Stimulated activated naive B cell treated with anti-CD40 and anti-IgM and Interleukin-4, amounts not matched to agents 10 μg/mL and 1 μg/mL and 100 μg/mL, for 72 hours (primary cell): ENCODE measurements around the gene LNX1.
"Not testable (repeated sequence)": the region's sequence is repeated elsewhere in the genome, so short reads cannot be mapped to it uniquely, and the experiment has no call there.

Experiments
- ATAC-seq, 2 donors: fragments of 150-1000 bp; cut with Tn5 transposase; replicated peaks; 2 replicates each; pipeline ENCODE4 v1.10.0; 2021; ENCODE audit warnings: moderate library complexity in 1 of 2
- DNase-seq: peaks from one replicate; pipeline ENCODE4 v3.0.0; 2021
- H3K27ac Mint-ChIP-seq: one replicate; pipeline ENCODE4 v1.8.0; 2022; ENCODE audit warnings: mild to moderate bottlenecking, mixed read lengths
- H3K27me3 Mint-ChIP-seq, 2 donors: one replicate each; pipeline ENCODE4 v1.8.0; 2022; ENCODE audit warnings: mixed read lengths in 2 of 2
- H3K36me3 Mint-ChIP-seq, 2 donors: one replicate each; pipeline ENCODE4 v1.8.0; 2022; ENCODE audit warnings: mixed read lengths in 2 of 2, mild to moderate bottlenecking in 1 of 2
- H3K4me1 Mint-ChIP-seq, 2 donors: one replicate each; pipeline ENCODE4 v1.8.0; 2022; ENCODE audit warnings: mixed read lengths in 2 of 2, mild to moderate bottlenecking in 1 of 2
- H3K4me3 Mint-ChIP-seq, 2 donors: one replicate each; pipeline ENCODE4 v1.8.0; 2022; ENCODE audit warnings: mild to moderate bottlenecking in 2 of 2, mixed read lengths in 2 of 2, moderate library complexity in 1 of 2
- H3K9me3 Mint-ChIP-seq, 2 donors: one replicate each; pipeline ENCODE4 v1.8.0; 2022; ENCODE audit warnings: mixed read lengths in 2 of 2, mild to moderate bottlenecking in 1 of 2

LNX1 gene

DNA sequence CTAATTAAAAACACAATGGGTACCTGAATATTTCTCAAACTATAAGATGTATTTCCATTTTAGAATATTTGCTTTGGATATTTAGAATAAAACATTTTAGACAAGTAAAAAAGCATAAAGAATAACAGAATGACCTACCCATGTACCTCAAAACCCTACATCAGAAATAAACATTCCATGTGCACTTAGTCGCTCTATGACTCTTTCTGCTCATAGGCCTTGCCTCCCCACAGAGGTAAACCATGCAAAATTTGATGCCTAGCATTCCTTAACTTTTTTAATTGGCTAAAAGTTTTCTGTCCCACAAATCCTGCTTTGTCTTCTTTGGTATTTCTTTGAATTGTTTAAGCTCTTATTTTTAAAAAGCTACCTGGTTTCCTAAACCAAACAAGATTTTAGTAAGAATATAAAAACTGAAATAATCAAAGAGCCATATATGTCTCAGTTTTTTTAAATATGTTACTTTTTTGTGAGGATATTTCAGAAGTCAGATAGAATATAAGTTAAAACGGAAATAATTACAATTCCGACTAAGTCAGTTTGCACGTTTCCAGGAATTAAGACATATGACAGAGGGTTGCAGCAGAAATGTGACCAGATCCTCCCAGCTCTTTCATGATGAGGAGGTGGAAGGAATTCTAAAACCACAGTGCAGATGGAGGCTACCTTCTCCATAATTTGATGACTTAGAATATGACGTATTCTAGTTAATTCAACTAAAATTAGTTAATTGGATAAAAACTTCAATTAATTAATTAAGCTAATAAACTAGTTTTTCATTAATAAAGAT lies 111.4 kb downstream of the LNX1 start:
- H3K27ac Mint-ChIP-seq = no peak overlapping the region
- no peaks in the 10 kb centered on the region for H3K36me3 Mint-ChIP-seq
- DNase-seq = no peak
- H3K4me3 Mint-ChIP-seq = no peak overlapping the region
- H3K9me3 Mint-ChIP-seq = peaks cover 0 to 4% of the 10 kb centered on the region in 2 donors
- peaks cover 11 to 12% of the 10 kb centered on the region in 2 donors for H3K27me3 Mint-ChIP-seq
- ATAC-seq = no peak
- no peaks in the 10 kb centered on the region for H3K4me1 Mint-ChIP-seq

DNA sequence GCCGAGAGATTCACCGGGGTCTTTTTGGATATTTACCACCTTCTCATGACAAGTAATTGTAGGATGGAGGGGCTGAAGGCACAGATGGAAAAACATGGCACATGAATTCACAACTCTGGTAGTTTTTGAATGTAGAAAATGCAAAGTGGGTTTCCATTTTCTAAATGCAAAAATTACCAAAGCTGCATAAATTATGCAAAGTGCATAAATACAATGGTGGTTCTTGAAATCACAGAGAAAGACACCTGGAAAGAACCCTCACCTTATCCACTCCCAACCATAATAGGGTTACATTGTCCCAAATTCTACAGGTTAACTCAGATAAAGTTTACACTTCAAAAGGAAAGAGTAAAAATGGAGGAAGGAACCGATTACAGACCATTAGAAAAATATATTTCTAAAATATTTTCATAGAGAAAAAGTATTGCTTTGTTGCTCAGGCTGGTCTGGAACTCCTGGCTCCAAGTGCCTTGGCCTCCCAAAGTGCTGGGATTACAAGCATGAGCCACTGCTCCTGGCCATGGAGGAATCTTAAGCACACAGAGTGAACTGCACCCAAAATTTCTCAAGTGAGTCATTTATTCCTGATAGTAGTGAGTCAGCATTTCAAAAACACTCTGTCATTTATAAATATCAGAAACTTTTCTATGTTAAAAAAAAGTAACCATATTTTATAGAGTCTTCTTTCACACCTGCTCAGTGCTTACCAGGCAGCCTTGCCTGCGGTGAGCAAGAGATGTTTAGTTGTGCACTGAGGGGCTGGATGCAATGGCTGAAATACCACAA lies 112.4 kb downstream of the LNX1 start:
- Mint-ChIP-seq H3K4me1 (no peaks in the 10 kb centered on the region), H3K27me3 (peaks cover 5 to 6% of the 10 kb centered on the region in 2 donors), H3K9me3 (peaks cover 0 to 4% of the 10 kb centered on the region in 2 donors), H3K4me3 (no peak overlapping the region), H3K36me3 (no peaks in the 10 kb centered on the region), H3K27ac (no peak overlapping the region)
- DNase-seq = no peak
- no peak for ATAC-seq

- ATAC-seq (no peak), DNase-seq (no peak)
- Mint-ChIP-seq H3K4me1 (no peaks in the 10 kb centered on the region), H3K4me3 (no peak overlapping the region), H3K27ac (no peak overlapping the region), H3K27me3 (no peaks in the 10 kb centered on the region), H3K36me3 (no peaks in the 10 kb centered on the region), H3K9me3 (peaks cover 5 to 7% of the 10 kb centered on the region in 2 donors)
Measured at GRCh38 chr4:53477636-53478035, 113.7 kb downstream of the LNX1 start.

DNA sequence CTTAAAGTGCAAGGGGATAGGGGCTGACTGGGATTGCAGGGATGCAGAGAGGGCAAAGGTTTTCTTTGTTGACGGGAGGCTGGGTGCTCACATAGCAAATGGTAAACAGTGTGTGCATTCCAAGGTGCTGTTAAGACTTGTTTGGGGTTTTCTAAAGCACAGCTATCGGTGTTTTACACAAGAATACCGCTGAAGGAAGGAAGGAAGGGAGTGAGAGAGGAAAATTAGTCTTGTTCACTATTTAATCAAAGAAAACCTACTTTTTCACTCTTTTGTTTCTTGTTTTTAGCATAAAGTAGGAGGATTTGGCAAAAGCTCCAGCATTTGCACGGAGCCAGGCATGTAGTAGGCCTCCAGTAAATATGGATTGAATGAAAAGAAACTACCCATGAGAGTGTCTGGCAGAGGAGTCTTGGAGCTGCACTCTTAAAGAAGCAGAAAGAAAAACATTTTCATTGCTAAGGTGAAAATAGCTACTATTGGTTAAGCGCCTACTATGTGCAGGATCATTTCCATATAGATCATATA lies 114.2 kb downstream of the LNX1 start:
- H3K27ac Mint-ChIP-seq = no peak overlapping the region
- no peaks in the 10 kb centered on the region for H3K4me1 Mint-ChIP-seq
- ATAC-seq (no peak), DNase-seq (no peak)
- no peaks in the 10 kb centered on the region for H3K36me3 Mint-ChIP-seq
- peaks cover 8% of the 10 kb centered on the region in 2 donors for H3K9me3 Mint-ChIP-seq
- H3K27me3 Mint-ChIP-seq = no peaks in the 10 kb centered on the region
- H3K4me3 Mint-ChIP-seq = no peak overlapping the region

DNA sequence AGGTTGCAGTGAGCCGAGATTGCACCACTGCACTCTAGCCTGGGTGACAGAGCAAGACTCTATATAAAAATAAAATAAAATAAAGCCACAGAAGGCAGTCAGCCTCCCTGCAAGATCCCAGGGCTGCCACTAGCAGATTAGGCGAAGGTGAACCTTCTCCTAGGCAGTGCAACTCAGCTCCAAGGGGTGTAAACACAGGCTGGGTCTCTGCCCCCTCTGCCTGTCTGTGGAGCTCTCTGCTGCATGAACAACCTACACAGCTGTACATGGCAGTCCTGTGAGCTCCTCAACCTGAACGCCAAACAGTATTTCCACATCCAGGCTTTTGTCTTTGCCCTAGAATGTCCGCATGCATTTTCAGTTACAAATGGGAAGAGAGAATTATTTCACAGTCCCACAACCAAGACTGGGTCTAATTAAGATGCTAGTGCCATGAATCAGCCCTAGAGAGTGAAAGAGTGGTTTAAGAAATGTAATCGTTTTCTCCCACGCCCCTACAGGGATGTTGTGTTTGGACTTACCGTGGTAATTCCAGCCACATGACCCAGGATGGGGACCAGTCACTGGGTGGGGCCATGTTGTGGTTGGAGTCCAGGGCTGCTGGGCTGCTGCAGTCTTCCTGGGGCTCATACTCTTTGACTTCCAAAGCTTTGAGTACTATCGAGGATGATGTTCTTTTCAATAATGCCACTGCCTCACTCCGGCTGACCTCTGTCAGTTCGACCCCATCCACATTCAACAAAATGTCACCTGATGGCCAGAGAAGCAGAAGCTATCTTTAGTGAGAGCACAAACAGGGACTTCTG lies 114.9 kb downstream of the LNX1 start:
- no peak overlapping the region for H3K4me3 Mint-ChIP-seq
- H3K36me3 Mint-ChIP-seq = no peaks in the 10 kb centered on the region
- no peak for DNase-seq
- no peaks in the 10 kb centered on the region for H3K27me3 Mint-ChIP-seq
- no peaks in the 10 kb centered on the region for H3K4me1 Mint-ChIP-seq
- ATAC-seq = no peak
- peaks cover 8% of the 10 kb centered on the region in 2 donors for H3K9me3 Mint-ChIP-seq
- H3K27ac Mint-ChIP-seq = no peak overlapping the region

DNA sequence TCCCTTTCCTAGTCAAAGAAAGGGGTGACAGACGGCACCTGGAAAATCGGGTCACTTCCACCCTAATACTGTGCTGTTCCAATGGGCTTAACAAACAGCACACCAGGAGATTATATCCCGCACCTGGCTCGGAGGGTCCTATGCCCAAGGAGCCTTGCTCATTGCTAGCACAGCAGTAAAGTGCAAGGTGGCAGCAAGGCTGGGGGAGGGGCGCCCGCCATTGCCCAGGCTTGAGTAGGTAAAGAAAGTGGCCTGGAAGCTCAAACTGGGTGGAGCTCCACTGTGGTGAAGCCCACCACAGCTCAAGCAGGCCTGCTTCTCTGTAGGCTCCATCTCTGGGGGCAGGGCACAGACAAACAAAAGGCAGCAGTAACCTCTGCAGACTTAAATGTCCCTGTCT lies 124.7 kb downstream of the LNX1 start:
- not testable (repeated sequence) for H3K27me3 Mint-ChIP-seq, H3K4me3 Mint-ChIP-seq, H3K4me1 Mint-ChIP-seq, H3K27ac Mint-ChIP-seq, DNase-seq, ATAC-seq
- H3K36me3 Mint-ChIP-seq = peaks cover 13 to 15% of the 10 kb centered on the region in 2 donors
- peaks cover 18 to 21% of the 10 kb centered on the region in 2 donors for H3K9me3 Mint-ChIP-seq

DNA sequence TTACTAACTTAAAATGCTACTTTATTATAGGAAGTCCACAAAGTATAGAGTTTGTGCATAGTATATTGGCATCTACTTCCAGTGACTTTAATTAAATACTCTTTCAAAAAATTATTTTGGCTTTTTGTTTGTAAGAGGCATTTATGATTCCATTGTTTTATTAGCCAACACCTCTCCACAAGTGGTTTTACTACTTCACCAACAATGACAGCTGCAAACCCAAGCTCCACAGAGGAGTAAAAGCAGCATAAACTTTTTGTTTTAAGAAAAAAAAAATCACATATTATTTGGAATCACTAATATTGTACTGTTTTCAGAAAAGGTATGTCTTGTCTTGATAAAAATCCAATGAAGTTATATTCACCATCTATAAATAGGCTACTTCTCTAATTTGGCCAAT lies 125.4 kb downstream of the LNX1 start:
- Mint-ChIP-seq H3K27ac (no peak overlapping the region), H3K27me3 (no peaks in the 10 kb centered on the region), H3K9me3 (peaks cover 18 to 20% of the 10 kb centered on the region in 2 donors), H3K4me3 (no peak overlapping the region), H3K36me3 (peaks cover 13 to 19% of the 10 kb centered on the region in 2 donors), H3K4me1 (no peaks in the 10 kb centered on the region)
- no peak for ATAC-seq
- DNase-seq = no peak

GRCh38 chr4:53465281-53465680 lies 126.0 kb downstream of the LNX1 start:
- no peak for ATAC-seq
- no peaks in the 10 kb centered on the region for H3K4me1 Mint-ChIP-seq
- H3K27ac Mint-ChIP-seq = no peak overlapping the region
- peaks cover 18% of the 10 kb centered on the region in 2 donors for H3K9me3 Mint-ChIP-seq
- H3K4me3 Mint-ChIP-seq = no peak overlapping the region
- DNase-seq = no peak
- peaks cover 16 to 19% of the 10 kb centered on the region in 2 donors for H3K36me3 Mint-ChIP-seq
- H3K27me3 Mint-ChIP-seq = no peaks in the 10 kb centered on the region

- no peak for DNase-seq
- Mint-ChIP-seq H3K36me3 (peaks cover 21 to 29% of the 10 kb centered on the region in 2 donors), H3K4me1 (no peaks in the 10 kb centered on the region), H3K9me3 (peaks cover 11 to 12% of the 10 kb centered on the region in 2 donors), H3K4me3 (no peak overlapping the region), H3K27me3 (no peaks in the 10 kb centered on the region), H3K27ac (no peak overlapping the region)
- no peak for ATAC-seq
Measured at GRCh38 chr4:53463340-53463739, 127.9 kb downstream of the LNX1 start.

DNA sequence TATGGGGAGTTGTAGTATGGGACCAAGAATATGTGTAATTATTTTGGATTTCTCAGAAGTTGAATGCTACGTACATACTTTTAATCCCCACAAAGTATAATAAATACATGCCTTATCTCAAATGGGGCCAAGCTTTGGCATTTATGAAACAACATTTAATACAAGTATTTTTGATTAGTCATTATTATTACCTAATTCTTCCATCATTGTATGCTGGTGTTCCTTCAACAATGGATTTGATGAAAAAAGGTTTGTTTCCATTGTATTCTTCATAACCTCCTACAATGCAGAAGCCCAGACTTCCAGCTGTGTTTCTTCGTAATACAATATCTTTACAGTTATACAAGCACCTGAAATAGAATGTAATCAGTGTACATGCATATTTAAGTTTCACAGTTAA lies 130.0 kb downstream of the LNX1 start:
- ATAC-seq (no peak), DNase-seq (no peak)
- Mint-ChIP-seq H3K36me3 (peaks cover 18 to 27% of the 10 kb centered on the region in 2 donors), H3K4me3 (no peak overlapping the region), H3K27ac (no peak overlapping the region), H3K27me3 (no peaks in the 10 kb centered on the region), H3K9me3 (peaks cover 0 to under 1% of the 10 kb centered on the region in 2 donors), H3K4me1 (no peaks in the 10 kb centered on the region)

DNA sequence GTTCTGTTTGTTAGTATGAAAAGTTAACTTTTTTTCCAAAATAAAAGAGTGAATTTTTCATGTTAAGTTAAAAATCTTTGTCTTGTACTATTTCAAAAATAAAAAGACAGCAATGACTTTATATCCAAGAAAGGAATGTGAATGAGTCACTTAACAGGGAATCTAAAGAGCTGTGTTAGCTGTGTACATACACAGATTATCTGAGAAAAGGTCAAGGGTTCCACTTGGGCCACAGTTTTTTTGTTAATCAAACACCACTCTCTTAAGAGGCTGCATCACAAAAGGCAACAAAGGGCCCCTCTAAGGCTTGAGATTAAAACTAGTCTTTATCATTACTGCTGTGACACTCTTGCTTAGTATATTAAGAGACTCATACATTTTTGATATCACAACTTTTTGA lies 131.7 kb downstream of the LNX1 start:
- Mint-ChIP-seq H3K4me1 (no peaks in the 10 kb centered on the region), H3K4me3 (no peak overlapping the region), H3K36me3 (peaks cover 24 to 36% of the 10 kb centered on the region in 2 donors), H3K27me3 (no peaks in the 10 kb centered on the region), H3K9me3 (no peaks in the 10 kb centered on the region), H3K27ac (no peak overlapping the region)
- DNase-seq (no peak), ATAC-seq (no peak)

- DNase-seq (no peak), ATAC-seq (no peak)
- H3K4me1 Mint-ChIP-seq = peaks cover 0 to 2% of the 10 kb centered on the region in 2 donors
- peaks cover 26 to 41% of the 10 kb centered on the region in 2 donors for H3K36me3 Mint-ChIP-seq
- no peak overlapping the region for H3K4me3 Mint-ChIP-seq
- H3K27me3 Mint-ChIP-seq = no peaks in the 10 kb centered on the region
- H3K27ac Mint-ChIP-seq = no peak overlapping the region
- H3K9me3 Mint-ChIP-seq = no peaks in the 10 kb centered on the region
Measured at GRCh38 chr4:53456178-53456577, 135.1 kb downstream of the LNX1 start.

DNA sequence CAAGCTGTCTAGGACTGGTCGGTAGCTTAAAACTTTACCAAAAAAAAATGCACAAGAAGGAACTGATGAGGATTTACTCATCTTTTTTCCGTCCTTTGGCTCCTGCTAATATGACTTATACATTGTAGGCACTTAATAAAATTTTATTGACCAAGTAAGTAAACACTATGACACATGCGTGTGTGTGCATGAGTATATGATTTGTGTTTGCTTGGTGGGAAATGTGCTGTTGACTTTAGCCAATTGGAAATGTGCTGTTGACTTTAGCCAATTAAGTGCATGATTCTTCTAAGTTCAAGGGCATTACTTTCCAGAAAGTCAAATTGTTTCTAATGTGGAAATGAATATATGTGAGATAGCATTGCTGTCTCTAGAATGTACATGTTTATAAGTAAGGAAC lies 135.5 kb downstream of the LNX1 start:
- ATAC-seq = no peak
- no peak for DNase-seq
- Mint-ChIP-seq H3K36me3 (peaks cover 28 to 45% of the 10 kb centered on the region in 2 donors), H3K27ac (no peak overlapping the region), H3K4me3 (no peak overlapping the region), H3K4me1 (peaks cover 0 to 2% of the 10 kb centered on the region in 2 donors), H3K9me3 (no peaks in the 10 kb centered on the region), H3K27me3 (no peaks in the 10 kb centered on the region)

GRCh38 chr4:53453385-53453784 lies 137.9 kb downstream of the LNX1 start:
- H3K4me3 Mint-ChIP-seq = no peak overlapping the region
- peaks cover 26 to 42% of the 10 kb centered on the region in 2 donors for H3K36me3 Mint-ChIP-seq
- DNase-seq (no peak), ATAC-seq (no peak)
- no peak overlapping the region for H3K27ac Mint-ChIP-seq
- H3K27me3 Mint-ChIP-seq = no peaks in the 10 kb centered on the region
- H3K4me1 Mint-ChIP-seq = peaks cover 0 to 2% of the 10 kb centered on the region in 2 donors
- no peaks in the 10 kb centered on the region for H3K9me3 Mint-ChIP-seq
